HFFc6 (cell line): ENCODE data around the gene F8. TPM values are rescaled to one million over a fixed set of nuclear protein-coding genes. Genes with fewer than 3 reads are reported as not detected.
"Not testable (repeated sequence)": the region's sequence is repeated elsewhere in the genome, so short reads cannot be mapped to it uniquely, and the experiment has no call there.

Experiments
- DNase-seq: peaks from one replicate; pipeline ENCODE4 v3.0.0-alpha.2; 2018
- H3K27ac Mint-ChIP-seq: 2 replicates; pipeline ENCODE4 v1.8.0; 2020; ENCODE audit warnings: mild to moderate bottlenecking, mixed read lengths
- H3K27me3 Mint-ChIP-seq: 2 replicates; pipeline ENCODE4 v1.8.0; 2021; ENCODE audit warnings: mild to moderate bottlenecking, moderate library complexity, mixed read lengths; ENCODE audit not compliant: insufficient read depth
- H3K36me3 Mint-ChIP-seq: 2 replicates; pipeline ENCODE4 v1.8.0; 2021; ENCODE audit warnings: low read depth, mixed read lengths
- H3K4me1 Mint-ChIP-seq: 2 replicates; pipeline ENCODE4 v1.8.0; 2020; ENCODE audit warnings: low read depth, mixed read lengths
- H3K4me3 Mint-ChIP-seq: 2 replicates; pipeline ENCODE4 v1.8.0; 2020; ENCODE audit warnings: mild to moderate bottlenecking, moderate library complexity, mixed read lengths
- H3K9me3 Mint-ChIP-seq: 2 replicates; pipeline ENCODE4 v1.8.0; 2020; ENCODE audit warnings: mild to moderate bottlenecking, mixed read lengths
- total RNA-seq, 6 experiments: library from RNA; stranded (reverse); fragmentation: NEBNext Ultra II Directional; extraction: Animal tissue kit (Norgen Biotek cat#: 25700); gene quantifications; 2 replicates in 1 of 6; 3 replicates in 5 of 6; pipeline ENCODE4 v1.2.3, GENCODE V29; 2021
- TF ChIP-seq, protein P1 (sequence below): fragments of 200-600 bp; sonication (generic); IDR thresholded peaks from 2 replicates; pipeline ENCODE4 v1.5.0; 2021; ENCODE audit warnings: antibody characterized with exemption, mild to moderate bottlenecking

The F8 gene
- total RNA-seq, 6 experiments from 2014 or later = 1.0 to 1.6 (median 1.4) TPM

DNA sequence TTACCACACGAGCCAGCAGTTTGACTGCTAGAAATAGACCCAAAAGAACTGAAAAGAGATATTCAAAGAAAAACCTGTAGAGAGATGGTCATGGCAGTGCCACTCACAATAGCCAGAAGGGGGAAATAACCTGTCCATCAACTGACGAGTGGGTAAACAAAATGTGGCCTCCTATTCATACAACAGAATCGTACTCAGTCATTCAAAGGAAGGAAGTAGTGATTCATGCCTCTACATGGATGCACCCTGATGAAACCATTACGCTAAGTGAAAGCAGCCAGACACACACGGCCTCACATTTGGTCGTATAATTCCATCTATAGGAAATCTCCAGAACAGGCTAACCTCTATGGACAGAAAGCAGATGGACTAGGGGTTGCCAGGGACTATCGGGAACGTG, 138.5 kb downstream of the F8 start:
- H3K4me3 Mint-ChIP-seq, H3K9me3 Mint-ChIP-seq, H3K27ac Mint-ChIP-seq, H3K27me3 Mint-ChIP-seq, H3K36me3 Mint-ChIP-seq, H3K4me1 Mint-ChIP-seq, DNase-seq: not testable (repeated sequence)

GRCh38 chrX:154873329-154873728, 149.2 kb downstream of the F8 start:
- no peak for DNase-seq
- H3K4me1 Mint-ChIP-seq = no peaks in the 10 kb centered on the region
- no peak overlapping the region for H3K27ac Mint-ChIP-seq
- TF ChIP-seq, protein P1, sequence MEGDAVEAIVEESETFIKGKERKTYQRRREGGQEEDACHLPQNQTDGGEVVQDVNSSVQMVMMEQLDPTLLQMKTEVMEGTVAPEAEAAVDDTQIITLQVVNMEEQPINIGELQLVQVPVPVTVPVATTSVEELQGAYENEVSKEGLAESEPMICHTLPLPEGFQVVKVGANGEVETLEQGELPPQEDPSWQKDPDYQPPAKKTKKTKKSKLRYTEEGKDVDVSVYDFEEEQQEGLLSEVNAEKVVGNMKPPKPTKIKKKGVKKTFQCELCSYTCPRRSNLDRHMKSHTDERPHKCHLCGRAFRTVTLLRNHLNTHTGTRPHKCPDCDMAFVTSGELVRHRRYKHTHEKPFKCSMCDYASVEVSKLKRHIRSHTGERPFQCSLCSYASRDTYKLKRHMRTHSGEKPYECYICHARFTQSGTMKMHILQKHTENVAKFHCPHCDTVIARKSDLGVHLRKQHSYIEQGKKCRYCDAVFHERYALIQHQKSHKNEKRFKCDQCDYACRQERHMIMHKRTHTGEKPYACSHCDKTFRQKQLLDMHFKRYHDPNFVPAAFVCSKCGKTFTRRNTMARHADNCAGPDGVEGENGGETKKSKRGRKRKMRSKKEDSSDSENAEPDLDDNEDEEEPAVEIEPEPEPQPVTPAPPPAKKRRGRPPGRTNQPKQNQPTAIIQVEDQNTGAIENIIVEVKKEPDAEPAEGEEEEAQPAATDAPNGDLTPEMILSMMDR = no peak
- H3K9me3 Mint-ChIP-seq = peaks cover 4% of the 10 kb centered on the region; the same call in 1 of the 2 replicates
- no peak overlapping the region for H3K4me3 Mint-ChIP-seq
- no peaks in the 10 kb centered on the region for H3K36me3 Mint-ChIP-seq
- H3K27me3 Mint-ChIP-seq = peaks cover 2% of the 10 kb centered on the region; the same call in 1 of the 2 replicates

GRCh38 chrX:154868522-154868921, 154.0 kb downstream of the F8 start:
- DNase-seq, H3K27me3 Mint-ChIP-seq, H3K27ac Mint-ChIP-seq, H3K4me1 Mint-ChIP-seq, H3K36me3 Mint-ChIP-seq, H3K4me3 Mint-ChIP-seq, H3K9me3 Mint-ChIP-seq: not testable (repeated sequence)

GRCh38 chrX:154855256-154855655, 167.3 kb downstream of the F8 start:
- Mint-ChIP-seq H3K36me3 (no peaks in the 10 kb centered on the region), H3K9me3 (no peaks in the 10 kb centered on the region)
- DNase-seq = no peak

GRCh38 chrX:154850957-154851611, 171.4 kb downstream of the F8 start:
- Mint-ChIP-seq H3K27ac (no peak overlapping the region), H3K9me3 (no peaks in the 10 kb centered on the region), H3K4me1 (no peaks in the 10 kb centered on the region), H3K4me3 (no peak overlapping the region), H3K27me3 (peaks cover 3% of the 10 kb centered on the region; the same call in 1 of the 2 replicates), H3K36me3 (no peaks in the 10 kb centered on the region)
- TF ChIP-seq, protein P1 = no peak
- DNase-seq = no peak

More at GRCh38 chrX:154855256-154855655, 167.3 kb downstream of the F8 start:
- Mint-ChIP-seq H3K4me1 (no peaks in the 10 kb centered on the region), H3K27ac (no peak overlapping the region), H3K27me3 (no peaks in the 10 kb centered on the region), H3K4me3 (no peak overlapping the region)
- TF ChIP-seq, protein P1 = no peak

GRCh38 chrX:154840856-154841255, 181.7 kb downstream of the F8 start:
- H3K36me3 Mint-ChIP-seq = no peaks in the 10 kb centered on the region
- H3K4me1 Mint-ChIP-seq = no peaks in the 10 kb centered on the region
- no peaks in the 10 kb centered on the region for H3K9me3 Mint-ChIP-seq
- H3K4me3 Mint-ChIP-seq = no peak overlapping the region
- peaks cover 8% of the 10 kb centered on the region; the same call in 1 of the 2 replicates for H3K27me3 Mint-ChIP-seq
- TF ChIP-seq, protein P1 = peak; percentile 75
- DNase-seq = peak; percentile 33
- no peak overlapping the region for H3K27ac Mint-ChIP-seq
